GM12891 (cell line): ENCODE data around the gene FBXL15.
A peak's percentile ranks its signal among the peaks of the same experiment; 100 is the strongest.

Experiments
- DNase-seq: peaks from one replicate; pipeline ENCODE4 v3.0.0; 2011; ENCODE audit warnings: low spot score; ENCODE audit not compliant: insufficient read length
- FAIRE-seq: peaks from 2 replicates; lab custom pipeline; 2011; peaks lifted over from hg19 to GRCh38; lab: Jason Lieb, UNC
- PAX5 ChIP-seq: IDR thresholded peaks from 2 replicates; pipeline ENCODE4 v1.6.1; 2011; ENCODE audit warnings: low read length, moderate library complexity, mild to moderate bottlenecking; ENCODE audit not compliant: insufficient read depth, severe bottlenecking
- POLR2A ChIP-seq: IDR thresholded peaks from 2 replicates; pipeline ENCODE4 v1.6.1; 2011; ENCODE audit warnings: low read depth, low read length, control low read depth
- POLR2AphosphoS5 ChIP-seq: IDR thresholded peaks from 2 replicates; pipeline ENCODE4 v1.6.1; 2011; ENCODE audit warnings: low read depth, low read length, control low read depth
- POU2F2 ChIP-seq: IDR thresholded peaks from 2 replicates; pipeline ENCODE4 v1.6.1; 2011; ENCODE audit warnings: low read depth, mild to moderate bottlenecking, control low read depth, low read length, moderate library complexity
- SPI1 ChIP-seq: IDR thresholded peaks from 2 replicates; pipeline ENCODE4 v1.6.1; 2011; ENCODE audit warnings: low read depth, low read length, control low read depth
- TAF1 ChIP-seq: IDR thresholded peaks from 2 replicates; pipeline ENCODE4 v1.6.1; 2011; ENCODE audit warnings: low read depth, low read length, control low read depth

Gene FBXL15

GRCh38 chr10:102403115-102403514 is 17.5 kb upstream of the FBXL15 start:
- TF ChIP-seq POU2F2 (no peak), PAX5 (no peak), TAF1 (no peak), SPI1 (no peak), POLR2A (no peak), POLR2AphosphoS5 (no peak)
- FAIRE-seq, result no peak
- DNase-seq, result no peak

- FAIRE-seq (no peak), DNase-seq (no peak)
- no peak for TF ChIP-seq TAF1
- 0 out of 2 replicates have a peak, but pooled peaks have one; percentile 17 for TF ChIP-seq POLR2AphosphoS5
- TF ChIP-seq SPI1, result no peak
- 0 out of 2 replicates have a peak, but pooled peaks have one; percentile 37 for TF ChIP-seq POU2F2
- peak; percentile 70 for TF ChIP-seq POLR2A
- TF ChIP-seq PAX5, result no peak
Measured at GRCh38 chr10:102404361-102405107, 16.1 kb upstream of the FBXL15 start.

GRCh38 chr10:102405108-102405571 is 15.5 kb upstream of the FBXL15 start:
- no peak for FAIRE-seq
- TF ChIP-seq POLR2AphosphoS5 (peak; percentile 78), PAX5 (no peak), POLR2A (peak; percentile 19)
- no peak for DNase-seq

GRCh38 chr10:102405632-102406031 is 15.0 kb upstream of the FBXL15 start:
- FAIRE-seq, result no peak
- TF ChIP-seq POU2F2 (no peak), PAX5 (no peak), TAF1 (0 out of 2 replicates have a peak, but pooled peaks have one; percentile 0), POLR2A (no peak; the same call in none of the 2 replicates), SPI1 (no peak), POLR2AphosphoS5 (peak; percentile 72; the same call in 1 of the 2 replicates)
- DNase-seq, result no peak

- TF ChIP-seq POLR2AphosphoS5, result peak; percentile 1; the same call in 1 of the 2 replicates
- TF ChIP-seq SPI1, result peak; percentile 19; the same call in 1 of the 2 replicates
- TF ChIP-seq POU2F2, result no peak
- DNase-seq (no peak), FAIRE-seq (no peak)
Measured at GRCh38 chr10:102406815-102407214, 13.8 kb upstream of the FBXL15 start.

- FAIRE-seq, result no peak
- TF ChIP-seq POLR2A, result peak; percentile 10; the same call in 1 of the 2 replicates
- no peak for TF ChIP-seq TAF1
Measured at GRCh38 chr10:102407425-102408130, 13.1 kb upstream of the FBXL15 start.

GRCh38 chr10:102408131-102408727 is 12.4 kb upstream of the FBXL15 start:
- FAIRE-seq (no peak), DNase-seq (no peak)
- no peak; the same call in 1 of the 2 replicates for TF ChIP-seq POLR2AphosphoS5
- 0 out of 2 replicates have a peak, but pooled peaks have one; percentile 60 for TF ChIP-seq POLR2A

More at GRCh38 chr10:102407425-102408130, 13.1 kb upstream of the FBXL15 start:
- DNase-seq, result no peak

GRCh38 chr10:102408728-102409603 is 11.7 kb upstream of the FBXL15 start:
- TF ChIP-seq PAX5, result no peak
- TF ChIP-seq SPI1, result no peak
- TF ChIP-seq POLR2A, result no peak
- no peak for TF ChIP-seq TAF1
- no peak for TF ChIP-seq POLR2AphosphoS5
- no peak; the same call in none of the 2 replicates for TF ChIP-seq POU2F2
- DNase-seq, result no peak
- peak; percentile 57 for FAIRE-seq
